Stimulated activated CD4-positive, alpha-beta T cell treated with anti-CD3 and anti-CD28 coated beads, Interleukin-15, amount 100 ng/mL, for 1 hour (primary cell): ENCODE results near the gene ZFP91.

ENCODE experiments used
- DNase-seq, 2 donors: peaks; one replicate each; pipeline ENCODE4 v3.0.0-alpha.2; 2020; ENCODE audit warnings: low read depth in 1 of 2, low spot score in 1 of 2

ZFP91 gene

GRCh38 chr11:58628446-58628845 lies 49.6 kb downstream of the ZFP91 start:
- no peak for DNase-seq

DNA sequence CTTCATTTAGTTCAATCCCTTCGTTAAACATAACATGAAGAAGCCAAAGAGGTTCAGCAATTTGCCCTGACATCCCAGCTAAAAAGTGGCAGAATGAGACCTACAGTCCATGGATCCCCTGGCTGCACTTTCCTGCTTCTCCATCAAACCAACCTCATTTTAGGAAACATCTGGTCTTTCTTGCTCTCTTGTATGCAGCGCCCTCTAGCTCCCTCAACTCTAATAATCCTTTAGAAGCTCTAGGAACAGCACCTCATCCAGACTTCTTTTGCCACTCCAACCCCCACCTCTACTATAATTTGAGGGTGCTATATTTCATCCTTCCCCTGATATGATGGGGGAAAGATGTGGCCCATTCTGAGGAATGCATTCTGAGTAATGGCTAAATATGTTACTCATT lies 51.0 kb downstream of the ZFP91 start:
- DNase-seq = no peak

GRCh38 chr11:58631378-58631777 lies 52.5 kb downstream of the ZFP91 start:
- DNase-seq = no peak

GRCh38 chr11:58632510-58632909 lies 53.6 kb downstream of the ZFP91 start:
- DNase-seq = no peak

DNA sequence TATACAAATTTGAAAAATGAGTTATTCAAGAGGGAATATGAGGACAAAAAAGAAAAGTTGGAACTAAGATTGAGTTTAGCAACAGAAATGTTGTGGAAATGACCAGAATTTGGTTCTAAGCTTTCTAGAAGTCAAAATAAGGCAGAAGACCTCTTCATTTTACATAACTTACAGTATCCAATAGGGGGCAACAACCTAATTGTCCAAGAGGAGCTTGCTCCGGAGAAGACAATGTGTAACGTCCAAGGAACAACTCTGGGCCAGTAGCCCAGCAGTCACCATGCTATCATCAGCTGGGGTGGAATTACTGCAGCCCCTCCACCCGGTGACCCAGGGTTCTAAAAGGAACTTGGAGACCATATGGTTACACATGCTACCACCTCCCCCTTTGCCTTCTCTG lies 57.7 kb downstream of the ZFP91 start:
- no peak for DNase-seq

GRCh38 chr11:58637371-58637770 lies 58.5 kb downstream of the ZFP91 start:
- no peak for DNase-seq

GRCh38 chr11:58639103-58639502 lies 60.2 kb downstream of the ZFP91 start:
- DNase-seq = no peak

DNA sequence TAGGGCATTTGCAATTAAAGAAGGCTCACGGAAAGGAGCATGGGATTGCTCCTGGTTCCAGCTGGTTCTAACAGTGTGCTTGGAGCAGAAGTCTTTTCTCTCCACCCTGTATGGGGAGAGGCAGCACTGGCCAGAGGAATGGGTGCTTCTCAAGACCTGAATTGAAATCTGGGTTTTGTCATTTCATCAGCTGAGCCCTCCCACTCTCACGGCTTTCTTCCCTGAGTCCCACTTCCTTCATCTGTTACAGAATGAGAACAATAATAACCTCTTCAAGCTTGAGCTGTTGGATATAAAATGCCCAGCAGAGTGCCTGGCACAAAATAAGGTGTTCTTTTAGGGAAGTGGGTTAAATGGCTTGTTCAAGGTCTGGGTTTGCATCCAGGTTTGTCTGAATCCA lies 60.8 kb downstream of the ZFP91 start:
- DNase-seq = no peak

GRCh38 chr11:58640386-58641023 lies 61.6 kb downstream of the ZFP91 start:
- no peak for DNase-seq

GRCh38 chr11:58641341-58641740 lies 62.5 kb downstream of the ZFP91 start:
- DNase-seq = no peak

DNA sequence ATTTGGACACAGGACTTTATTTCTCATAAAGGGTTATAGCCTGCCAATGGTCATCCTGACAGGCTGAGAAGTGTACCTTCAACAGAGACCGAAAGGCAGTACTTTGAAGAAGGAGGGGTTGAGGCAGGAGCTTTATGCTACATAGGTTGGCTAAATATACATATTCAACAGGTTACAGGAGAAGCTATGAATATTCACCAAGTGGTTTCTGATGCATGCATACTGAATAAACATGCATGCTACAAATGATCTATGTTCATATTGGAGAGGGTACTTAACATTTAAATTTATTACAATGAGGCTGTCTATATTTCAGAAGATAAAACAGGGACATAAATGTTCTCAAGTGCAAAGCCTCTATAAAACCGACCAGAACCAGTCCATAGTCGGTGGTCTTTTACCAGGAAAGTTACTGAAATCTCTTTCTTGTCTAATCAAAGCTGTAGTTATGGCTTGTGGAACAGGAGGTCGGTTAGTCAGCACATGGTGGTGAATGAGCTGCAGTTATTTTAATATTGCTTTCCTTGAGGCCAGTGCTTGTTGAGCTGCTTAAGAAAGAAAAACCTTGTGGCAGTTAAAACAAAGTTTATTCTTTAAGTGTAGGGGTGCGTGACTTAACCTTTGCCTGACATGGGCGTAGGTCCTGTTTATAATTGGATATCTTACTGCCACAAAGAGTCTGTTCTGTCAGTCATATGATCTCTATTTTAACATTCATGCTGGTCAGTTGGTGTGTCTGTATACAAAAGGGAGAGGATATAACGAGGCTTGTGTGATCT lies 63.1 kb downstream of the ZFP91 start:
- no peak for DNase-seq

- no peak for DNase-seq
Observed at GRCh38 chr11:58645854-58646253, 67.0 kb downstream of the ZFP91 start.

- DNase-seq = no peak
Observed at GRCh38 chr11:58647141-58647699, 68.4 kb downstream of the ZFP91 start.

- DNase-seq = no peak
Observed at GRCh38 chr11:58647866-58648265, 69.0 kb downstream of the ZFP91 start.

DNA sequence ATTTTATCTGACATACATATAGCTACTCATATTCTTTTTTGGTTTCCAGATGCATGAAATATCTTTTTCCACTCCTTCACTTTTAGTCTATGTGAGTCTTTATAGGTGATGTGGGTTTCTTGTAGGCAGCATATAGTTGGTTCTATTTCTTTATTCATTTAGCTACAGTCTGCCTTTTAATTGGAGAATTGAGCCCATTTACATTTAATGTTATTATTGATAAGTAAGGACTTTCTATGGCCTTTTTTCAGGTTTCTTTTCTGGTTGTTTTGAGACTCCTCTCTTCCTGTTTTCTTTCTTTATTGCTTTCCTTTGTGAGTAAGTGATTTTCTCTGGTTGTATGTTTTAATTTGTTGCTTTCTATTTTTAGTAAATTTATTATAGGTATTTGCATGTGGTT lies 70.8 kb downstream of the ZFP91 start:
- DNase-seq = no peak

DNA sequence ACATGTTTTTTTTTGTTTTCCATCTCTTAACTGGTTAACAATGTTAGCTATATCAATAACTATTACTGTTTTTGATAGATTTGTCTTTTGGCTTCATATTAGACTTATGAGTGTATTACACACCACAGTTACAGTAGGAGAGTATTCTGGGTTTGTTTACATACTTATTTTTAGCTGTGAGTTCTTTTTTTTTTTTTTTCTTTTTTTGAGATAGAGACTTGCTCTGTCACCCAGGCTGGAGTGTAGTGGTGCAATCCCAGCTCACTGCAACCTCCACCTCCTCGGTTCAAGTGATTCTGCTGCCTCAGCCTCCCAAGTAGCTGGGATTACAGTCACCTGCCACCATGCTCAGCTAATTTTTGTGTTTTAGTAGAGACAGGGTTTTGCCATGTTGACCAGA lies 71.6 kb downstream of the ZFP91 start:
- no peak for DNase-seq

DNA sequence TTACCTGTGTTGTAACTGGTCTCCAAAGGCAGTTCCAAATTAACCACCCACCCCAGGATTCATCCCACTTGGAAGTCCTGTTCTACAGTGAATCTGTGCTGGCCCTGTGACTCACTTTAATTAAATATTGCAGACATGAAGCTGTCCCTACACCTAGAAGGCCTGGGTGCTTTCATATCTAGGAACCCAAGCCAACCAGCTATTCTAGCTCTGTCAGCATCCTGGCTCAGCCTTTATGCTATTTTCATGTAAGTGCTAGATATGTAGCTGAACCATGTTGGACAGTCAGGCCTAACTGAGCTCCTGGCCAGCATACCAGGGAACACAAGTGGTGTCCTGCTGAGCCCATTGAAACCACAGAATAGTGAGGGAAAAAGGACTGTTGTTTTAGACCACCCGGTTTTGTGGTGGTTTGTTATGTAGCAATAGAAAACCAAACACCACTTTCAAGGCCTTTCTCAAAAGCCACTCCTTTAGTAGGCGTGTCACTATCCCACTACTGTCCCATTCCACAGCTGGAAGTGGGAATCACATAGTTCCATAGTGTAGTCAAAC lies 73.9 kb downstream of the ZFP91 start:
- no peak for DNase-seq

DNA sequence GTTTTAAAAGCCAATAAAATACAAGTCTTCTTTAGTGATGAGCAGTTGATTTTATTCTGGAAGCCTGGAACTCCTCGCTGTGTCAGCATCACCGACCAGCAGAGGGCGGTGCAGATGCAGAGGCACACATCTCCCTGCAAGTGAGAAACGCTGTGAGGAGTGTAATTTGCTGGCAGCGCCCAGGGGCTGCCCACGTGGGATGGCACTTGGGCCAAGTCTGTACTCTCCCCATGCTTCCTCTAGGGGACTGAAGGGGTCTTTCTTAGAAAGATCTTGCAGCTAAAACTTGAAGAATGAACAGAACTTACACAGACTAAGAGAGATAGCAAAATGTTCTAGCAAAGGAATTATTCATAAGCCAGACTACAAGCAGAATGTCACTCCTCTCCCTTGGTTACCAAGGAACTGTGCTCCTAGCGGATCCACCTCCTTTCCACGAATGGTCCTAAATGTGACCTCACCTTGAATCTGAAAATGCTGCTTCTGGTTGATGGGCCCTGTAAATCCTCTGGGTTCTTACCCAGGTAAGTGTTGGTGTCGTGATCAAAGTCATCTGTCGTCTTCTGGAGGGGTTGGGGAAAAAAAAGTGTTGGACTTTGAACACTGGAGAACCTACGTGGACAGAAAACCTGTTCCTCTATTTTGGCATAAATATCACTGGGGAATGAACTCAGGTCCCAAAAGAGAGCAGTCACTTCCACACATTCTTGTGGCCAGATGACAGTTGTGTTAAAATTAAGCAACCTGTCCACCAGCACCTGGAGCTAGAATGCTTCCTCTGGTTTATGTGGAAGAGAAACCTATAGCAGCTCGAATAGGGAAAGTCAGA lies 75.4 kb downstream of the ZFP91 start:
- peak; percentile 52 to 69 for DNase-seq

- DNase-seq = no peak
Observed at GRCh38 chr11:58654908-58655296, 76.0 kb downstream of the ZFP91 start.

- DNase-seq = no peak
Observed at GRCh38 chr11:58656348-58656747, 77.5 kb downstream of the ZFP91 start.

- no peak for DNase-seq
Observed at GRCh38 chr11:58658623-58659022, 79.8 kb downstream of the ZFP91 start.
